PC-9 (cell line): ENCODE data around the gene PHACTR3. TPM values are rescaled to one million over a fixed set of nuclear protein-coding genes. Genes with fewer than 3 reads are reported as not detected.

Experiments used
- BruUV-seq: library from RNA; stranded (reverse); fragments of 400-500 nt; replicated peaks from 2 replicates; lab custom pipeline; 2021; lab: Mats Ljungman, UMichigan
- CTCF ChIA-PET: fragments of 300-600 bp; sonication (Branson Sonifier 250); formaldehyde crosslinking; loops from one replicate; lab custom pipeline; 2022; ENCODE audit warnings: antibody characterized with exemption; lab: Charles Lee
- POLR2A ChIA-PET: fragments of 300-600 bp; sonication (Branson Sonifier 250); formaldehyde crosslinking; loops from one replicate; lab custom pipeline; 2022; ENCODE audit warnings: antibody characterized with exemption; ENCODE audit not compliant: unreplicated experiment; lab: Charles Lee
- DNase-seq, 2 experiments: peaks; one replicate each; pipeline versions ENCODE4 v3.0.0 to v3.0.0-alpha.2; 2015 to 2022; ENCODE audit warnings: mixed read lengths in 1 of 2
- H2AFZ ChIP-seq: fragments of 200-600 bp; sonication (generic); 2 replicates; pipeline ENCODE4 v1.8.1; 2017; ENCODE audit warnings: antibody characterized with exemption
- H3F3A ChIP-seq: fragments of 200-600 bp; sonication (generic); 2 replicates; pipeline ENCODE4 v1.8.1; 2017; ENCODE audit warnings: antibody characterized with exemption, mild to moderate bottlenecking, low read depth; ENCODE audit not compliant: insufficient read depth
- H3K27ac ChIP-seq: fragments of 200-600 bp; sonication (generic); 2 replicates; pipeline ENCODE4 v1.6.1; 2016; ENCODE audit warnings: mixed run types
- H3K27me3 ChIP-seq: fragments of 200-600 bp; sonication (generic); 2 replicates; pipeline ENCODE4 v1.6.1; 2016; ENCODE audit warnings: low read depth, mixed run types; ENCODE audit not compliant: insufficient read depth
- H3K36me3 ChIP-seq: fragments of 200-600 bp; sonication (generic); 2 replicates; pipeline ENCODE4 v1.6.1; 2016; ENCODE audit warnings: low read depth, mixed run types
- H3K4me1 ChIP-seq: fragments of 200-600 bp; sonication (generic); replicated peaks from 2 replicates; pipeline ENCODE4 v1.6.1; 2016; ENCODE audit warnings: mixed run types; ENCODE audit not compliant: insufficient read depth
- H3K4me2 ChIP-seq: fragments of 200-600 bp; sonication (generic); 2 replicates; pipeline ENCODE4 v1.6.1; 2017; ENCODE audit warnings: mixed run types
- H3K4me3 ChIP-seq: fragments of 200-600 bp; sonication (generic); 2 replicates; pipeline ENCODE4 v1.6.1; 2016; ENCODE audit warnings: mixed run types
- H3K79me2 ChIP-seq: fragments of 200-600 bp; sonication (generic); 2 replicates; pipeline ENCODE4 v1.6.1; 2017; ENCODE audit warnings: low read depth, mixed run types
- H3K9me2 ChIP-seq: fragments of 200-600 bp; sonication (generic); 2 replicates; pipeline ENCODE4 v1.8.1; 2017; ENCODE audit warnings: mild to moderate bottlenecking; ENCODE audit not compliant: insufficient read depth
- H3K9me3 ChIP-seq: fragments of 200-600 bp; sonication (generic); 2 replicates; pipeline ENCODE4 v1.8.1; 2016; ENCODE audit warnings: low read depth; ENCODE audit not compliant: insufficient read depth
- H4K20me1 ChIP-seq: fragments of 200-600 bp; sonication (generic); 2 replicates; pipeline ENCODE4 v1.8.1; 2017; ENCODE audit not compliant: insufficient read depth
- CTCF ChIP-seq: fragments of 200-600 bp; sonication (generic); conservative IDR thresholded peaks from 2 replicates; pipeline ENCODE4 v1.6.1; 2017; ENCODE audit warnings: mixed run types, antibody characterized with exemption, mild to moderate bottlenecking, moderate library complexity
- EZH2 ChIP-seq: fragments of 200-600 bp; sonication (generic); IDR thresholded peaks from 2 replicates; pipeline ENCODE4 v1.8.0; 2017; ENCODE audit warnings: antibody characterized with exemption, low read depth
- intact Hi-C: fragments of 100-400 bp; cut with micrococcal nuclease; formaldehyde crosslinking; loops from one replicate; pipeline ENCODE4 v1.10.0; 2022; ENCODE audit not compliant: unreplicated experiment
- total RNA-seq: library from RNA; stranded (reverse); gene quantifications from 2 replicates; pipeline ENCODE4 v1.2.3, GENCODE V29; 2021

The PHACTR3 gene
- total RNA-seq, 1 experiment from 2014 or later, result 0.41 TPM

GRCh38 chr20:59780494-59781185, 176.3 kb downstream of the PHACTR3 start:
- TF ChIP-seq EZH2 (no peak), CTCF (no peak)
- Histone ChIP-seq H3K4me1 (no peaks in the 10 kb centered on the region), H3K79me2 (no peaks in the 10 kb centered on the region), H3K4me3 (no peak overlapping the region), H3K27me3 (0 out of 2 replicates have a peak, but pooled peaks cover 11% of the 10 kb centered on the region), H3K27ac (no peak overlapping the region), H3K36me3 (no peaks in the 10 kb centered on the region), H3F3A (no peaks in the 10 kb centered on the region), H3K4me2 (no peak overlapping the region), H3K9me2 (no peaks in the 10 kb centered on the region), H2AFZ (no peak overlapping the region), H4K20me1 (no peaks in the 10 kb centered on the region), H3K9me3 (no peaks in the 10 kb centered on the region)
- no peak for DNase-seq
- POLR2A ChIA-PET, result no interaction called here
- intact Hi-C loops, result loop anchor here (5.0 kb wide), 1 partner anchor 167 kb away; no protein-coding TSS in a partner anchor
- CTCF ChIA-PET, result no interaction called here
- BruUV-seq, result no TSS peak

- Histone ChIP-seq H2AFZ (no peak overlapping the region), H3K27ac (no peak overlapping the region), H4K20me1 (no peaks in the 10 kb centered on the region), H3K36me3 (no peaks in the 10 kb centered on the region), H3K4me2 (no peak overlapping the region), H3K79me2 (no peaks in the 10 kb centered on the region), H3K4me1 (no peaks in the 10 kb centered on the region), H3K9me2 (no peaks in the 10 kb centered on the region), H3K27me3 (0 out of 2 replicates have a peak, but pooled peaks cover 11% of the 10 kb centered on the region), H3F3A (no peaks in the 10 kb centered on the region), H3K4me3 (no peak overlapping the region), H3K9me3 (no peaks in the 10 kb centered on the region)
- no peak for TF ChIP-seq EZH2
- TF ChIP-seq CTCF, result no peak
- POLR2A ChIA-PET, result no interaction called here
- intact Hi-C loops, result loop anchor here (5.0 kb wide), 1 partner anchor 166 kb away; no protein-coding TSS in a partner anchor
- BruUV-seq, result no TSS peak
- CTCF ChIA-PET, result no interaction called here
- DNase-seq, result no peak
Observed at GRCh38 chr20:59781226-59781625, 176.9 kb downstream of the PHACTR3 start.

- Histone ChIP-seq H3K79me2 (no peaks in the 10 kb centered on the region), H2AFZ (no peak overlapping the region), H3K27me3 (0 out of 2 replicates have a peak, but pooled peaks cover 3% of the 10 kb centered on the region), H3K4me3 (no peak overlapping the region), H4K20me1 (no peaks in the 10 kb centered on the region), H3K27ac (no peak overlapping the region), H3K9me2 (no peaks in the 10 kb centered on the region), H3K36me3 (no peaks in the 10 kb centered on the region), H3F3A (no peaks in the 10 kb centered on the region), H3K4me1 (no peaks in the 10 kb centered on the region), H3K9me3 (no peaks in the 10 kb centered on the region), H3K4me2 (no peak overlapping the region)
- POLR2A ChIA-PET, result no interaction called here
- intact Hi-C loops, result loop anchor here (1.0 to 5.0 kb wide), 2 partner anchors 67 to 164 kb away; no protein-coding TSS in a partner anchor
- DNase-seq, result peak; percentile 45 to 57
- TF ChIP-seq CTCF (peak; percentile 94), EZH2 (no peak)
- CTCF ChIA-PET, result interaction anchor here (0.6 to 3.2 kb wide), 6 partner anchors 10 to 636 kb away, joined by 3 to 42 read pairs (median 4); no protein-coding TSS in a partner anchor
- BruUV-seq, result no TSS peak
Observed at GRCh38 chr20:59782986-59783640, 178.8 kb downstream of the PHACTR3 start.
